Ascending aorta (tissue), 2 donors: ENCODE data around the gene HSBP1. TPM values are rescaled to one million over a fixed set of nuclear protein-coding genes. Genes with fewer than 3 reads are reported as not detected.

Experiments used
- DNase-seq, 2 donors: peaks; one replicate each; pipeline ENCODE4 v3.0.0-alpha.2; 2019; ENCODE audit warnings: low spot score in 2 of 2
- H3K27ac ChIP-seq, 2 donors: fragments of 200-600 bp; sonication (generic); one replicate each; pipeline ENCODE4 v1.5.1; 2016 to 2017; ENCODE audit warnings: mild to moderate bottlenecking in 1 of 2
- H3K27me3 ChIP-seq: fragments of 200-600 bp; sonication (generic); one replicate; pipeline ENCODE4 v1.5.1; 2017
- H3K36me3 ChIP-seq, 2 donors: fragments of 200-600 bp; sonication (generic); one replicate each; pipeline ENCODE4 v1.5.1; 2016
- H3K4me1 ChIP-seq, 2 donors: fragments of 200-600 bp; sonication (generic); one replicate each; pipeline ENCODE4 v1.5.1; 2016 to 2017; ENCODE audit warnings: mild to moderate bottlenecking in 1 of 2
- H3K4me3 ChIP-seq, 2 donors: fragments of 200-600 bp; sonication (generic); one replicate each; pipeline ENCODE4 v1.5.1; 2016 to 2017; ENCODE audit warnings: mild to moderate bottlenecking in 1 of 2
- H3K9me3 ChIP-seq, 2 donors: fragments of 200-600 bp; sonication (generic); one replicate each; pipeline ENCODE4 v1.5.1; 2016
- intact Hi-C: fragments of 100-400 bp; cut with DNase I; formaldehyde crosslinking; loops from one replicate; pipeline ENCODE4 v1.15.1; 2023
- total RNA-seq: library from RNA; depleted of rRNA; stranded (reverse); fragments of >200 nt; gene quantifications from one replicate; pipeline ENCODE4 v1.1.0, GENCODE V29; 2016
- TF ChIP-seq, protein P1 (sequence below), 3 experiments: fragments of 200-600 bp in 2 of 3; fragments of 450-650 bp in 1 of 3; sonication (generic) in 2 of 3; IDR thresholded peaks; one replicate each; pipeline ENCODE4 v1.5.1; 2016 to 2019; ENCODE audit warnings: antibody characterized with exemption in 3 of 3, mild to moderate bottlenecking in 1 of 3, moderate library complexity in 1 of 3

HSBP1 gene
- 13.5 TPM for total RNA-seq

DNA sequence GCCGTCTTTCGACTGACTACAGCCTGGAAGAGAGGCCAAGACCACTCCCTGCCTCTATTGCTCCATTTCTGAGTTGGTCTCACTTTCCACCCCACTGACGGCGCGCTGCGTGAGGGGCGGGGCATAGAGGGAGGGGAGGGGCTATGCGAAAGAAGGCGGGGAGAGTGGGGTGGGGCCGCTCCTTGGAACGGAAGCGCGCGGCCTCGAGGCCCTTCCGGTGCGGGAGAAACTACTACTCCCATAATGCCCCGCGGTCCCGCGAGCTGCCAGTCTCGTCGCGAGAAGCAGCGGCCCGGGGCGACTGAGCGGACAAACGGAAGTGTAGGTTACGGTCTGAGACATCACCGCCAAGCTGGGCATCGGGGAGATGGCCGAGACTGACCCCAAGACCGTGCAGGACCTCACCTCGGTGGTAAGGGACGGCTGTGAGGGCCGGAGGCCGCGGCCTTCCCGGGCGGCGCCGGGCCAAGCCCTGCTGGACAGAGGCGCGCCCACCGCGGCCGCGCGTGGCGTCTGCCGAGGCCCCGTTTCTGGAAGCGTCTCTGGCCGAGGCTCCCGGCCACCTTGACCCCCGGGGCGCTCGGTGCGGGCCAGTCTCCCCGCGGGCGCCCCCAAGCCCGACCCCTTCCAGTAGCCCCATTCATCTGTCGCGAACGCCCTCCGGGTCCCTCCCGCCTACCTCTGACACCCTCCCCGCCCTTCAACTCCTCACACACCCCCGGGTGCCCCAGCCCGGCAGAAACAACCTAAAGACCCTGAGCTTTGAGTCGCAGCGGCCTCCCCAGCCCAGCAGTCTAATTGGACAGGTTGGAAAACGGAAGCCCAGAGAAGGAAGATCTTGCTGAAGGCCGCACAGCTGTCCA, at the start of gene HSBP1:
Gene HSBP1 (plus strand): TSS at position 269 of the 863 bp plus-strand sequence. CDS start 99 bp downstream, at position 368.
- Histone ChIP-seq H3K4me3 (peak within 1 kb of the TSS; percentile 82 to 83), H3K4me1 (peaks cover 10 to 32% of the 10 kb centered on the region in 2 donors), H3K36me3 (peaks cover 0 to 22% of the 10 kb centered on the region in 2 donors), H3K27me3 (no peaks in the 10 kb centered on the region), H3K27ac (peak within 1 kb of the TSS; percentile 66 to 68), H3K9me3 (no peaks in the 10 kb centered on the region)
- intact Hi-C loops: loop anchor here (1.0 to 5.0 kb wide), 3 partner anchors 89 to 121 kb away; partner anchors contain the start of gene MLYCD
- TF ChIP-seq, protein P1, sequence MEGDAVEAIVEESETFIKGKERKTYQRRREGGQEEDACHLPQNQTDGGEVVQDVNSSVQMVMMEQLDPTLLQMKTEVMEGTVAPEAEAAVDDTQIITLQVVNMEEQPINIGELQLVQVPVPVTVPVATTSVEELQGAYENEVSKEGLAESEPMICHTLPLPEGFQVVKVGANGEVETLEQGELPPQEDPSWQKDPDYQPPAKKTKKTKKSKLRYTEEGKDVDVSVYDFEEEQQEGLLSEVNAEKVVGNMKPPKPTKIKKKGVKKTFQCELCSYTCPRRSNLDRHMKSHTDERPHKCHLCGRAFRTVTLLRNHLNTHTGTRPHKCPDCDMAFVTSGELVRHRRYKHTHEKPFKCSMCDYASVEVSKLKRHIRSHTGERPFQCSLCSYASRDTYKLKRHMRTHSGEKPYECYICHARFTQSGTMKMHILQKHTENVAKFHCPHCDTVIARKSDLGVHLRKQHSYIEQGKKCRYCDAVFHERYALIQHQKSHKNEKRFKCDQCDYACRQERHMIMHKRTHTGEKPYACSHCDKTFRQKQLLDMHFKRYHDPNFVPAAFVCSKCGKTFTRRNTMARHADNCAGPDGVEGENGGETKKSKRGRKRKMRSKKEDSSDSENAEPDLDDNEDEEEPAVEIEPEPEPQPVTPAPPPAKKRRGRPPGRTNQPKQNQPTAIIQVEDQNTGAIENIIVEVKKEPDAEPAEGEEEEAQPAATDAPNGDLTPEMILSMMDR (IDR thresholded peaks at IDR 0.05): peak in 1 of 3 experiments; percentile 6
- DNase-seq: peak; percentile 75 to 96

DNA sequence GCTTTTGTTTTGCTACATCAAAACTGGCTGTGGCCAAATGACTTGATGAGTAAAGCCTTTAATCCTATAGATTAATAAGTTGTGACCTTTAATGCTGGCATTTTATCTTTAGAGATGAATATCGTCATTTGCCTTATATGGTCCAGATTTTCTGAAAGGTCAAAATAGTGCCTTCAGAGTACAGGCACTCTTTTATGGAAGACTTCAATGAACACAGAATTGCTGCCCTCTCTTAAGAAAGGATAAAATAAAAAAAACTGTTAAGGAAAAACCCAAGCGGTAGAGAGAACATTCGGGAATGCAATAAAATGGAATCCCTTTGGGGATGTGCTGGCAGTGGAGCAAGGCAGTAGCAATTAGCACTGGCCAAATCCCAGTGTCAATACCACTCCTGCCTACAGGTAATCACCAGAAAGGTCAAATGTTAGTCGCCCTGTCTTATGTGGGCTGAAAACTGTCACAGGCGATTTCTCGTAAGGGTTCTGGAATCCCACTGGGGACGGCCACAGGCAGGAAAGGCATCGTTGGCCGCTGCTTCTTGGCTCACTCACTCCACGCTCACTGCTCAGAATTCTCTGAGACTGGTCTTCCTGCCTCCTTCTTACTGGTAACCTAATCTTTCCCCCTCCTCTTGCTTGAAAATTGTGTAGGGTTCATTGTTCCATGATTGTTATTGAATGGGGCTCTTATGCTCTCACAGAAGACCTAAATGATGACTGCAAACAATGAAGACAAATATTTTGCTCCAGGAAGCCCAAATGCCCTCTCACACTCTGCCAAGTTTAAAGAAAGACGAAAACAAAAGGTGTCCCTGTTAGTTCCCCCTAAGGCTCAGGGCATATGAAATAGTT, 45.4 kb upstream of the HSBP1 start:
- Histone ChIP-seq H3K4me1 (no peaks in the 10 kb centered on the region), H3K36me3 (no peaks in the 10 kb centered on the region), H3K27me3 (no peaks in the 10 kb centered on the region), H3K4me3 (no peak overlapping the region), H3K9me3 (no peaks in the 10 kb centered on the region), H3K27ac (no peak overlapping the region)
- no peak for DNase-seq
- intact Hi-C loops: no loop called here
- TF ChIP-seq, protein P1 (IDR thresholded peaks at IDR 0.05): no peak

DNA sequence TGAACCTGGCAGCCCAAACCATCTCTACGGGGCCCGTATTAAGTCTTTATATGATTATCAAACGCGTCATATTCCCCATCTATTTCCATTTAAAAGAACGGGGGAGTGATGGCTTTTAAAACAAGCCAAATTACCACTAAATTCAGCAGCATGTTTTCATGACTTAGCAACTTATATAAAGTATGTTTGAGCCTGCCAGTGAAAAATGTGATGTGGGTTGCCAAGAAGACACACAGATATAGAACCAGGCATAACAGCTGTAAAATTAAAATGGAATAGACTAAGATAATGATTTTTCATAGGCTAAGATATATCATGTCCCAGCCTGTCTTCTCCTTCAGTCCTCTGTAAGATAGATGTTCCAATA, 44.8 kb upstream of the HSBP1 start:
- no peak overlapping the region for H3K4me3 ChIP-seq
- no peaks in the 10 kb centered on the region for H3K27me3 ChIP-seq
- intact Hi-C loops: no loop called here
- no peak overlapping the region for H3K27ac ChIP-seq
- H3K36me3 ChIP-seq: no peaks in the 10 kb centered on the region
- TF ChIP-seq, protein P1 (IDR thresholded peaks at IDR 0.05): no peak
- no peak for DNase-seq
- H3K9me3 ChIP-seq: no peaks in the 10 kb centered on the region
- no peaks in the 10 kb centered on the region for H3K4me1 ChIP-seq

DNA sequence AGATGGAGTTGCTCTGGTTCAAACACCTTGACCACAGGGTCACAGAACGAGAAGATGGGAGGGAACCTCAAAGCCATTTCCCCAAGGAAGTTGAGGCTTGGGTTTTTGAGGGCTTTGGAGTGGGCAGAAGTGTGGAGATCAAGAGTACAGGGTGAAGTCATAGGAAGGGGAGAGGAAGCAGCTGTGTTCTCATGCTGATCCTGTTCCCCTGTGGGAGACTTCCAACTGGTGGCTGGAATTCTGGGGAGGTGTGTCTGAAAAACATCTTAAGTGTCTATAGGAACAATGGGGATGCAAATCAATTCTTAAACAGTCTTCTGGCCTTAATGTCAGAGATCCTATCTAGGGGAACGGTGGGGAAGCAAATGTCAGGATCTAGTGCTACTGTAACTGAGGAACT, 38.8 kb upstream of the HSBP1 start:
- H3K36me3 ChIP-seq: no peaks in the 10 kb centered on the region
- H3K27ac ChIP-seq: no peak overlapping the region
- H3K9me3 ChIP-seq: no peaks in the 10 kb centered on the region
- TF ChIP-seq, protein P1 (IDR thresholded peaks at IDR 0.05): no peak
- no peak for DNase-seq
- no peaks in the 10 kb centered on the region for H3K27me3 ChIP-seq
- H3K4me1 ChIP-seq: peaks cover 0 to 3% of the 10 kb centered on the region in 2 donors
- no peak overlapping the region for H3K4me3 ChIP-seq
- intact Hi-C loops: no loop called here

DNA sequence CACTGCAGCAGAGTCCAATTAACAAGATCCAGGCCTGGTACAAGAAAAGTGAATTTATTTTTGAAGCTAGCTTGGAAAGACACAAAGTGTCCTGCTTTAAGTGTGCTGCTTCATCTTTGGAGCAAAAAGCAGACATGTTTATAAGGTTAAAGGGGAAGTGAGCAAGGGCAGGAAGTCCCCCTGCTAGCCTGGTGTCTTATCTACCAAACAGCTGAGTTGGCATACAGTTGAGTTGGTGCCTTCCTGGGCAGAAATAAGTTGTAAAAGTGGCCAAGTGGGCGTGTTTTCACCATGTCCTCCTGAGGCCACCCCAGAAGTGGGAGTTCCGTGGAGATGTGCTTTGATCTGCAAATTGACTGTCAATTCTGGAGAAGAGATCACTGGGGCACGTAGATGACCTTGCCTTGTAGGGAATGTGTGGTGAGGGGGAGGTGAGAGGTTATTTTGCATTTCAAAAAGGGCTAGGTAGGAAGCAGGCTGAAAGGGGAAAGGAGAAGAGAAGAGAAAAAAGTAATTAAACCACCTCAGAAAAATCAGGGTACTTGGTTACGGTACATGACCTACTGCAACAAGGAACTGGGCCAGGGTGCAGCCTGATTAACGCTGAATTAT, 38.3 kb upstream of the HSBP1 start:
- Histone ChIP-seq H3K27me3 (no peaks in the 10 kb centered on the region), H3K36me3 (no peaks in the 10 kb centered on the region), H3K9me3 (no peaks in the 10 kb centered on the region), H3K4me3 (no peak overlapping the region), H3K27ac (no peak overlapping the region), H3K4me1 (peaks cover 0 to 3% of the 10 kb centered on the region in 2 donors)
- intact Hi-C loops: no loop called here
- TF ChIP-seq, protein P1 (IDR thresholded peaks at IDR 0.05): no peak
- DNase-seq: no peak
